ENCODE measurements around the gene MRPS34.

MRPS34 gene

DNA sequence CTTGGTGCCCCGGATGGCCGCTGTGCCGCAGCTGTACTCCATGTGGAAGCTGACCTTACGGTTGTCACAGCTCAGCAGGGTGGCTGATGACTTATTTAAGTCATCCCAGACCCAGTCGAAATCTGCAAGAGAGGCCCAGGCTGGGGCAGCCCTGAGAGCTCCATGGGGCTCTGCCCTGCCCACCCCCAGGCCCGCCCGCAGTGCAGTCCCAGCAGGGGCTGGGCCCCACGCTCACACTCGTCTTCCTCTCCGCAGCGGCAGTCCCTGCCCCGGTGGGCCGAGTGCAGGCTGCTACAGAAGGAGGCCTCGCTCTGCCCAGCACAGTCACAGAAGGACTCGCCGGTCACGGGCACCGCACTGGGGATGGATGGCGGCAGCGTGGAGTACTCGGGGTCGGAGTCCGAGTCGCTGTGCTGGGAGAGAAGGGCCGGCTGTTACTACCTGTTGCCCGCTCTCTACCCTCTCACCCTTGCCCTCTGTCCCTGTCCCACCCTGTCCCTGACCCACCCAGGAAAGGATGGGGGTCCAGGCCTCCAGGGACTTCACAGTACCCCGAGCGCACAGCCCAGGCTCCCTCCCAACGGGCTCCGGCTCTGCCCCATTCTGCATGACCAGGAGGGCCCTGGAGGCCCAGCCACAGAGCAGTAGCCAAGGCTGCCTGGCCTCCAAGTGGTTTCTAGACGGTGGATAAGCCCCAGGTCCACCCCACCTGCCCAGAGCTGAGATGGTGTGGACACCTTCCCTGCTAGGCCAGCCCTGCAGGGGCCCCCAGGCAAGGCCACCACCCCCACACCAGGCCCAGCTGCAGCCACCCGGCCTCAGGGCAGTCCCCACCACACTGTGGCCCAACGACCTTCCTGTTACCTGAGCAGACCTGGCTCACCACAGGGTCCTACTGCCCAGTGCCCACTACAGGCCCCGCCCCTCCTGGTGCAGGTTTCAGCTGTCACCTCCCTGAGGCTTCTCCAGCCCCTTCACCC is 5.6 kb upstream of the MRPS34 start:
- H3K4me1 ChIP-seq (ENCODE audit: insufficient read depth, low read length) = peaks cover 28% of the 10 kb centered on the region
- H3K27me3 ChIP-seq (ENCODE audit: control insufficient read depth in 1 of 2, insufficient read depth in 2 of 2, low read length in 2 of 2) = no peaks in the 10 kb centered on the region
- H3K36me3 ChIP-seq (ENCODE audit: insufficient read depth, low read length) = peaks cover 29% of the 10 kb centered on the region
- H3K4me3 ChIP-seq (ENCODE audit: low read depth in 1 of 2, low read length in 2 of 2) = no peak overlapping the region
- no peak overlapping the region for H3K9ac ChIP-seq (ENCODE audit: low read length)
- no peak overlapping the region for H3K27ac ChIP-seq (ENCODE audit: low read depth, low read length)
- H3K9me3 ChIP-seq (ENCODE audit: low read length) = no peaks in the 10 kb centered on the region

DNA sequence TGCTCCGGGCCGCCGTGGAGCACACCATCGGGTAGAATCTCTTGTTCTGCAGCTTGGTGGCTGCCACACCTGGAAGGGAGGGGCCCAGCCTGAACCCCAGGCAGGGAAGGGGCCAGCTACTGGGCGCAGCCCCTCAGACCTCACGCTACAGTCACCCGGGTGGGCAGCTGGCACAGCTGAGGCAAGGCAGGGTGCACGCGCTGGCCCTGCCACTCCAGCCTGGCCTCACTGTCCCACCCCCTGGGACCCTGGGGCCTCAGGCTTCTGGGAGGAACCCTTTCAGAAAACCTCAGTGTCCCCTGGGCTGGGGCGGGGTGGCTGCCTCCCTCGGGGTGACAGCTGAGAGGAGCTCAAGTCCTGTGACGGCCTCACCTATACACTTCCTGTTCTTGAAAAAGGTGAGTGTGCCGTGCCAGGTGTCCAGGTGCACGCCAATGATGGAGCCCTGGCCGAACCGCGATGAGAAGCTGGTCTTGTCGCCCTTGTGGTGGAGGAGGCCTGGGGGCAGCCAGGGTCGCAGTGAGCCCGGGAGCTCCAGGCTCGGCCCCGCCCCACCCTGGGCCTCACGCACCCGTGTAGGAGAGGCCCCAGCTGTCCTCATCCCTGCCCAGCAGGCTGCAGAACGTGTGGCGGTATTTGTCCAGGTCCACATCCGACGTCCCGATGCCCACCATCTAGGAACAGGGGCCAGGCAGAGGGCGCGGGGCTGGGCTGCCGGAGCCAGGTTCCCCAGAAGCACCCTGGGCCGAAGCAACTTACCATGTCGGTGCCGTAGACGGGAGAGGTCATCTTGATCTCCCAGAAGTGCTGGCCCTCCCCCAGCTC is 4.7 kb upstream of the MRPS34 start:
- Histone ChIP-seq H3K36me3 (ENCODE audit: insufficient read depth, low read length) (peaks cover 29% of the 10 kb centered on the region), H3K9ac (ENCODE audit: low read length) (no peak overlapping the region), H3K27me3 (ENCODE audit: control insufficient read depth in 1 of 2, insufficient read depth in 2 of 2, low read length in 2 of 2) (no peaks in the 10 kb centered on the region), H3K4me1 (ENCODE audit: insufficient read depth, low read length) (peaks cover 28% of the 10 kb centered on the region), H3K9me3 (ENCODE audit: low read length) (no peaks in the 10 kb centered on the region), H3K4me3 (ENCODE audit: low read depth in 1 of 2, low read length in 2 of 2) (no peak overlapping the region), H3K27ac (ENCODE audit: low read depth, low read length) (no peak overlapping the region)

DNA sequence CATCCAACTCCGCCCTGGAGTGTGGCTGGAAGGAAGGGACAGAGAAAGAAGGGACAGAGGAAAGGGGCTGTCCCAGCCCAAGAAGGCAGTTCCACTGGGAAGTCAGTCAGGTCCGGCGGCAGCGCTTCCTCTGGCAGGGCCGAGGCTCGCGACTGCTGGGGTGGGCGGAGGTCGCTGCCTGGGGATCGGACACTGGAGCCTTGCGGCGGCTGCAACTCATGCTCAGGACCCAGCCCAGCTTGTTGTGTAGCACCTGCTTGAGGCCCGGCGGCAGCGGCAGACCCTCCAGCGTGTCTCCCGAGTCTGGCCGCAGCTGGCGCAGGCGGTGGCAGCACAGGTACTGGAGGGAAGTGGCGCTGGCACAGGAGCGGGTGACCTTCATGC is 4.0 kb upstream of the MRPS34 start:
- Histone ChIP-seq H3K36me3 (ENCODE audit: insufficient read depth, low read length) (peaks cover 29% of the 10 kb centered on the region), H3K27me3 (ENCODE audit: control insufficient read depth in 1 of 2, insufficient read depth in 2 of 2, low read length in 2 of 2) (no peaks in the 10 kb centered on the region), H3K9ac (ENCODE audit: low read length) (no peak overlapping the region), H3K4me3 (ENCODE audit: low read depth in 1 of 2, low read length in 2 of 2) (no peak overlapping the region), H3K27ac (ENCODE audit: low read depth, low read length) (no peak overlapping the region), H3K4me1 (ENCODE audit: insufficient read depth, low read length) (peaks cover 31% of the 10 kb centered on the region), H3K9me3 (ENCODE audit: low read length) (no peaks in the 10 kb centered on the region)

DNA sequence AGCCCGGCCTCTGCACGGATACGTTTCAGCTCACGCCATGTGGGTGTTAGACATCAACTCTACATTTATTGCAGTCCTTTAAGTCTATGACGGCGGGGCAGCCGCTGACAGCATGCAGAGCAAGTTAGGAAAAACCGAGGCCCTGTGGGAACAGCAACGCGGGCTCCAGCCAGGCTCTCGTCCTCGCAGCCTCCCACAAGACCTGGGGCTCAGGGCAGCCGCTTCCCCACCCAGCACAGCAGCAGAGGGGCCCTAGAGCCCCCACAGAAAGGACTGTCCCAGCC is 3.7 kb upstream of the MRPS34 start:
- no peak overlapping the region for H3K4me3 ChIP-seq (ENCODE audit: low read depth in 1 of 2, low read length in 2 of 2)
- peaks cover 33% of the 10 kb centered on the region for H3K4me1 ChIP-seq (ENCODE audit: insufficient read depth, low read length)
- H3K9ac ChIP-seq (ENCODE audit: low read length) = no peak overlapping the region
- no peak overlapping the region for H3K27ac ChIP-seq (ENCODE audit: low read depth, low read length)
- peaks cover 29% of the 10 kb centered on the region for H3K36me3 ChIP-seq (ENCODE audit: insufficient read depth, low read length)
- H3K27me3 ChIP-seq (ENCODE audit: control insufficient read depth in 1 of 2, insufficient read depth in 2 of 2, low read length in 2 of 2) = no peaks in the 10 kb centered on the region
- no peaks in the 10 kb centered on the region for H3K9me3 ChIP-seq (ENCODE audit: low read length)

DNA sequence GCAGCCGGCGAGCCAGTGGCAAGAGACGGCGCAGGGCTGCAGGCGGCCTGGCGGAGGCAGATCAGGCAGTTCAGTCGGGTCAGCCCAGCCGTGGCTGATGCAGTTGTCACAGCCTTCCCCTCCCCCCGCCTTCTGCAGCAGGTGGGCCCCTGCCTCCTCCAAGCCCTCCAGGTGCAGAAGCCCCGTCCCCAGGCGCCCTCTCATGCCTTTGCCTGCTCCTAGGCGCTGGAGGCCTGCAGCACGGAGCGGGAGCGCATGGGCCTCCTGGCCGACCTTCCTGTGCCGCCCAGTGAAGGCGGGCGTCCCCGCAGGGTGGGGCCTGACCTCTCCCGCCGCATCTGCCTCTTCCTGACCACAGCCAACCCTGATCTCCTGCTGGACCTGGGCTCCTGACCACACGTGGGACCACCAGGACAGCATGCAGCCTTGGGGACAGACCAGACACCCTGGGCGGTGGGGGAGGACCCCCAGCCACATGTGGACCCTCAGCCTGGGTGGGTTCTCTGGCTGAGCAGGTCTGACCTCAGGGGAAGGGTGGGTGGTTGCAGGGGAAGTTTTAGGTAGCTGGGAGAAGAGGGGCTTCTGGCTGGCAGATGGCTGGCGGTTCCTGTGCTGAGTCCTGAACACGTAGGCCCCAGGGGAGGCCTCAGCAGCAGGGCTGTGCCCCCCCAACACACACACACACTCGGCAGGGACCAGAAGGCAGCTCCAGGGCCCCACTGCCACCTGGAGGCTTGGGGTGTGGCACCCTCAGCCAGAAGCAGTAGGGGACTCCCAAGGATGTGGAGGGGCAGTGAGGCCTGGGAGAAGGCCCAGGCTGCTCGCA is 3.1 kb upstream of the MRPS34 start:
- Histone ChIP-seq H3K9me3 (ENCODE audit: low read length) (no peaks in the 10 kb centered on the region), H3K27me3 (ENCODE audit: control insufficient read depth in 1 of 2, insufficient read depth in 2 of 2, low read length in 2 of 2) (no peaks in the 10 kb centered on the region), H3K36me3 (ENCODE audit: insufficient read depth, low read length) (peaks cover 29% of the 10 kb centered on the region), H3K4me3 (ENCODE audit: low read depth in 1 of 2, low read length in 2 of 2) (no peak overlapping the region), H3K9ac (ENCODE audit: low read length) (no peak overlapping the region), H3K27ac (ENCODE audit: low read depth, low read length) (no peak overlapping the region), H3K4me1 (ENCODE audit: insufficient read depth, low read length) (peaks cover 27% of the 10 kb centered on the region)

DNA sequence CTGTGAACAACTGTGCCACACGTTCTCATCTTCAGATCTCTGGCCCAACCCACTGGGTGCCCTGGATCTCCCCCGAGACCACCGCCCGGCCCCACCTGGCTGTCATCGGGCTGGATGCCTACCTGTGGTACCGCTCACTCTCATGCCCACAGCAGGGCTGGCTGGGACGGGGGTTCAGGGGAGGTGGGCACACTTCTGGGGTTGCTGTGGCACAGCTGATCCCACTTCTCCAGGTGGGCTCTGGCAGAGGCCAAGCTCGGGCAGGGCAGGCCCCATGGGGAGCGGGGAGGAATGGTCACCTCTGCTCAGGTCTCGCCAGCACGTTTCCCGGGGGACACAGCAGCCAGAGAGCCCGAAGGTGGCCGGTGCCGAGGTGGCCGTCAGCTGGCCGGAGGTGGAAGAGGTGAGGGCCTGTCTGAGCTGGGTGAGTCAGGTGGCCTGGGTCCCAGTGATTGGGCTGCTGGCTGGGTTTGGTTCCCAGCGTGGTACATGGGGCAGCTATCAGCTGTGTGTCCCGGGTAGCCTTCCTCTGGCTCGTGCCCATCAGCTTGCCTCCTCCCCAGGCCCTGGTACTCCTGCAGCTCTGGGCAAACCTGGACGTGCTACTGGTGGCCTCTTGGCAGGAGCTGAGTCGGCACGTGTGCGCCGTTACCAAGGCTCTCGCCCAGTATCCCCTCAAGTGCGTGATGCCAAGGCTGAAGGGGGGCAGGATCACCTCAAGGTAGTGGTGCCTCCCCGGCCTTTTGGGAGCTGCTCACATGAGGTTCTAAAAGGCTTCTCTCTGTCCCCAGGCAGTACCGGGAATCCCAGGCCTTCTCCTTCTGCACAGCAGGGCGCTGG is 2.3 kb upstream of the MRPS34 start:
- peaks cover 23% of the 10 kb centered on the region for H3K36me3 ChIP-seq (ENCODE audit: insufficient read depth, low read length)
- peaks cover 24% of the 10 kb centered on the region for H3K4me1 ChIP-seq (ENCODE audit: insufficient read depth, low read length)
- H3K27ac ChIP-seq (ENCODE audit: low read depth, low read length) = no peak overlapping the region
- no peak overlapping the region for H3K9ac ChIP-seq (ENCODE audit: low read length)
- no peaks in the 10 kb centered on the region for H3K27me3 ChIP-seq (ENCODE audit: control insufficient read depth in 1 of 2, insufficient read depth in 2 of 2, low read length in 2 of 2)
- no peaks in the 10 kb centered on the region for H3K9me3 ChIP-seq (ENCODE audit: low read length)
- no peak overlapping the region for H3K4me3 ChIP-seq (ENCODE audit: low read depth in 1 of 2, low read length in 2 of 2)

DNA sequence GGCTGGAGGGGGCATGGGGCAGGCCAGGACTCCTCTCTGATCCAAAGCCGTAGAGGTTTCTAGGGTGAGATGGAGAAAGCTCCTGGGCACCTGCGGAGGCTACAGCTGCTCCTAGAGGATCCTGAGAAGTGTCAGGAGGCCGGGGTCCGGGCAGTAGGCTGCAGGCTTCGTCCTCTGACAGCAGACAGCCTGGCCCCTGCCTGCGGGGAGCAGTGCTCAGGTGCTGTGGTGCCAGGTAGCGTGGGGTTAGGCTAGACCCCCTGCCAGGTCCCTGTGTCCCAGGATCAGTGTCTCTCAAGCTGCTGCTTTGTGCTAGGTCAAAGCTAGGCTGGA is 1.5 kb upstream of the MRPS34 start:
- no peaks in the 10 kb centered on the region for H3K27me3 ChIP-seq (ENCODE audit: control insufficient read depth in 1 of 2, insufficient read depth in 2 of 2, low read length in 2 of 2)
- peaks cover 29% of the 10 kb centered on the region for H3K4me1 ChIP-seq (ENCODE audit: insufficient read depth, low read length)
- H3K36me3 ChIP-seq (ENCODE audit: insufficient read depth, low read length) = peaks cover 23% of the 10 kb centered on the region
- H3K9ac ChIP-seq (ENCODE audit: low read length) = no peak overlapping the region
- no peak overlapping the region for H3K27ac ChIP-seq (ENCODE audit: low read depth, low read length)
- peak overlapping the region in 1 of 2 donors; percentile 92 for H3K4me3 ChIP-seq (ENCODE audit: low read depth in 1 of 2, low read length in 2 of 2)
- H3K9me3 ChIP-seq (ENCODE audit: low read length) = no peaks in the 10 kb centered on the region

DNA sequence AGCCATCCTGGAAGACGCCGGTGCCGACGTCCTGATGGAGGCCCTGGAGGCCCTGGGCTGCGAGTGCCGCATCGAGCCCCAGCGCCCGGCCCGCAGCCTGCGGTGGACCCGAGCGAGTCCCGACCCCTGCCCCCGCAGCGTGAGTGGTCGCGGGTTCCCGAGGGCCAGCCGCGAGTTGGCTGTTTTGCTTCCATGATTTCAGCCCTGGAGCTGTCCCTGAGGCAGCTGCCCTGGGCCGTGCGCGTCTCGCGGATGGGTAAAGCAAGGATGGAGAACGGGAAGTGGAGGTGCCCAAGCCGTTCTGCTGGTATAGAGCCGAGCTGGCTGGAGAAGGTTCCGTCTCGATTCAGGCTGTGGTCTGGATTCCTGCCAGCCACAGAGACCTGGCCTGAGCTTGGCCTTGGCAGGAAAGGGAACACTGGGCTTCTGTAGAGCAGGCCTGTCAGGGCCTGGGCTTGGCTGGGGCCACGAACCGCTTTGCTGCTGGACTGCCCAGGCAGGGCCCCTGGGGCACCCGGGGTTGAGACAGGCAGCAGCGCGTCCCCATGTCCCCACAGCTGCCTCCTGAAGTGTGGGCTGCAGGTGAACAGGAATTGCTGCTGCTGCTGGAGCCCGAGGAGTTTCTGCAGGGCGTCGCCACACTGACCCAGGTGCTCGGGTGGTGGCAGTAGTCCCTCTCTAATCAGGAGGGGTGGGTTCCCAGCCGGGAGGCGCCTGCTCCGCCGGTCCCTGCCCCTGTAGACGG is 941 bp upstream of the MRPS34 start:
- H3K27ac ChIP-seq (ENCODE audit: low read depth, low read length) = peak overlapping the region; percentile 75
- H3K4me3 ChIP-seq (ENCODE audit: low read depth in 1 of 2, low read length in 2 of 2) = peak overlapping the region; percentile 83 to 92
- peak overlapping the region; percentile 57 for H3K9ac ChIP-seq (ENCODE audit: low read length)
- H3K9me3 ChIP-seq (ENCODE audit: low read length) = no peaks in the 10 kb centered on the region
- H3K4me1 ChIP-seq (ENCODE audit: insufficient read depth, low read length) = peaks cover 29% of the 10 kb centered on the region
- peaks cover 23% of the 10 kb centered on the region for H3K36me3 ChIP-seq (ENCODE audit: insufficient read depth, low read length)
- H3K27me3 ChIP-seq (ENCODE audit: control insufficient read depth in 1 of 2, insufficient read depth in 2 of 2, low read length in 2 of 2) = no peaks in the 10 kb centered on the region

DNA sequence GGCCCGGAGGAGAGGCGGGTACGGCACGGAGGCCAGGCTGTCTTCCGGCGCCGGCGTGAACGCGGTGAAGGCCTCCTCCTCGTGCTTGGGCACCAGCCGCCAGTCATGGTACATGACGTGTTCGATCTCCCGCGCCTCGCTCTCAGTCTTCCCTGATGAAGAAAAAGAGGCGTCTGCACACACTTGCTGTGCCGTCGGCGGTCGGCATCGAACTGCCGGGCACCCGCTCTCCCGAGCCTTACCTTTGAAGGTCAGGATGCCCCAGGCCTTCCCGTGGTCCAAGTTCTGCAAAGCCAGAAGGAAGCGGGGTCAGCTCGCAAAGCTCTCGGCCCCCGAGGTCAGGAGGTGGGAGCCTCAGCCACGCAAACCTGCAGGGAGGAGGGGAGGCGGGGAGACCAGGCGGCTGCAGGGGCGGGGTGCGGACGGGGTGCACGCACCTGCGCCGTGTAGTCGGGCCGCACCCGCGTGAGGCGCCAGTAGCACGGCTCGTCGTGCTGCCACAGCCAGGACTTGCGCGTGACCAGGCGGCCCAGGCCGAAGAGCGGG is 499 bp downstream of the MRPS34 start, which contains the start of gene EME2:
Gene EME2 (plus strand): TSS at position 449 of the 546 bp plus-strand sequence. CDS start 418 bp downstream, outside the sequence.
- Histone ChIP-seq H3K4me1 (ENCODE audit: insufficient read depth, low read length) (peaks cover 29% of the 10 kb centered on the region), H3K9me3 (ENCODE audit: low read length) (no peaks in the 10 kb centered on the region), H3K27ac (ENCODE audit: low read depth, low read length) (peak within 1 kb of the TSS; percentile 75), H3K36me3 (ENCODE audit: insufficient read depth, low read length) (peaks cover 26% of the 10 kb centered on the region), H3K27me3 (ENCODE audit: control insufficient read depth in 1 of 2, insufficient read depth in 2 of 2, low read length in 2 of 2) (no peaks in the 10 kb centered on the region), H3K9ac (ENCODE audit: low read length) (peak within 1 kb of the TSS; percentile 57), H3K4me3 (ENCODE audit: low read depth in 1 of 2, low read length in 2 of 2) (peak within 1 kb of the TSS; percentile 83 to 92)

DNA sequence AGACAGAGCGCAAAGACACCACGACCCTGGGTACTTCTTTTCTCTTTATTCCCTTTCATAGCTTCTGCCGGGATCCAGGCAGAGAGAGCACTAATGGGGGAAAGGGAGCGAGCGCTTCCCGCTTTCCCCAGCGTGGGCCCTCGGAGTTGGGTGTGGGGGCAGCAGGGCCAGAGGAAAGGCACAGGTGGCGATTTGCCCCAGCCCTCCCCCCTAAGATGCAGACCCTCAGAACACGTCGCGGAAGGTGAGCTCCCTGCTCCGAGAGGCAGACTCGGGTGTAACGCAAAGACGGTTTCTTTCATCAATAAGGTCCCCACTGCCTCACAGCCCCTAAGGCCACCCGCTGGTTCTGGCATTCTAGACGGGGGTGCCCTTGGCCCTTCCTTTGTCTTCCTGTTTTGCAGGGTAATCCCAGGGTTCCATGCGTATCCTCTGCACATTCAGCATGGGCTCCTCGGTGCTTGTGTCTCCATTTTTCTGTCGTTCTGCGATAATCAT is 1.0 kb downstream of the MRPS34 start:
- H3K9ac ChIP-seq (ENCODE audit: low read length) = peak overlapping the region; percentile 33

More for the DNA sequence above, 1.0 kb downstream of the MRPS34 start:
- Histone ChIP-seq H3K27ac (ENCODE audit: low read depth, low read length) (peak overlapping the region; percentile 73), H3K4me1 (ENCODE audit: insufficient read depth, low read length) (peaks cover 29% of the 10 kb centered on the region), H3K36me3 (ENCODE audit: insufficient read depth, low read length) (peaks cover 28% of the 10 kb centered on the region), H3K27me3 (ENCODE audit: control insufficient read depth in 1 of 2, insufficient read depth in 2 of 2, low read length in 2 of 2) (no peaks in the 10 kb centered on the region), H3K9me3 (ENCODE audit: low read length) (no peaks in the 10 kb centered on the region), H3K4me3 (ENCODE audit: low read depth in 1 of 2, low read length in 2 of 2) (peak overlapping the region; percentile 83 to 92)
